Thyroid gland (tissue), 4 donors: Measurements from ENCODE around the gene HBE1. TPM values are rescaled to one million over a fixed set of nuclear protein-coding genes. Genes with fewer than 3 reads are reported as not detected.

ENCODE experiments used
- DNase-seq, 2 donors: peaks; one replicate each; pipeline ENCODE4 v3.0.0-alpha.2; 2019
- H3K27ac ChIP-seq, 3 donors: fragments of 200-600 bp; sonication (generic); 1 replicate in 2 of 3; 2 replicates in 1 of 3; pipeline ENCODE4 v1.5.1; 2016 to 2019; ENCODE audit warnings: mild to moderate bottlenecking in 1 of 3, moderate library complexity in 1 of 3
- H3K27me3 ChIP-seq: fragments of 200-600 bp; sonication (generic); one replicate; pipeline ENCODE4 v1.5.1; 2019
- H3K36me3 ChIP-seq, 2 donors: fragments of 200-600 bp; sonication (generic); one replicate each; pipeline ENCODE4 v1.5.1; 2016 to 2019
- H3K4me1 ChIP-seq, 2 donors: fragments of 200-600 bp; sonication (generic); one replicate each; pipeline ENCODE4 v1.5.1; 2017 to 2019
- H3K4me3 ChIP-seq, 3 donors: fragments of 200-600 bp; sonication (generic); replicated peaks in 1 of 3; 1 replicate in 2 of 3; 2 replicates in 1 of 3; pipeline ENCODE4 v1.5.1; 2016; ENCODE audit warnings: mild to moderate bottlenecking in 1 of 3
- H3K9me3 ChIP-seq: fragments of 200-600 bp; sonication (generic); one replicate; pipeline ENCODE4 v1.5.1; 2017
- POLR2A ChIP-seq, 2 donors: fragments of 450-650 bp; IDR thresholded peaks; one replicate each; pipeline ENCODE4 v1.6.1; 2017; ENCODE audit warnings: antibody characterized with exemption in 2 of 2, mild to moderate bottlenecking in 2 of 2, moderate library complexity in 1 of 2
- WGBS, 2 donors: methylation state at CpG; one replicate each; pipeline ENCODE4 v1.1.5; 2017; 5-methylcytosine and 5-hydroxymethylcytosine counted together
- intact Hi-C: fragments of 100-400 bp; cut with DNase I; formaldehyde crosslinking; loops from one replicate; pipeline ENCODE4 v1.15.1; 2023
- total RNA-seq, 4 donors: library from RNA; depleted of rRNA; stranded (reverse); fragments of >200 nt; gene quantifications; one replicate each; pipeline ENCODE4 v1.2.3, GENCODE V29; 2016
- TF ChIP-seq, protein P1 (sequence below), 6 experiments: fragments of 200-600 bp in 3 of 6; fragments of 450-650 bp in 3 of 6; sonication (generic) in 3 of 6; IDR thresholded peaks; one replicate each; pipeline ENCODE4 v1.5.1; 2016 to 2019; ENCODE audit warnings: antibody characterized with exemption in 6 of 6, mild to moderate bottlenecking in 2 of 6, inconsistent platforms in 1 of 6, moderate library complexity in 1 of 6

The HBE1 gene
- total RNA-seq, 4 donors from 2014 or later, result 1.2 TPM; not detected in 3

- H3K27me3 ChIP-seq, result no peaks in the 10 kb centered on the region
These were observed 34.3 kb upstream of the HBE1 start for GRCh38 chr11:5304046-5304445.

GRCh38 chr11:5303626-5304025 is 33.9 kb upstream of the HBE1 start:
- DNase-seq, result no peak
- no peak overlapping the region for H3K27ac ChIP-seq
- TF ChIP-seq, protein P1, sequence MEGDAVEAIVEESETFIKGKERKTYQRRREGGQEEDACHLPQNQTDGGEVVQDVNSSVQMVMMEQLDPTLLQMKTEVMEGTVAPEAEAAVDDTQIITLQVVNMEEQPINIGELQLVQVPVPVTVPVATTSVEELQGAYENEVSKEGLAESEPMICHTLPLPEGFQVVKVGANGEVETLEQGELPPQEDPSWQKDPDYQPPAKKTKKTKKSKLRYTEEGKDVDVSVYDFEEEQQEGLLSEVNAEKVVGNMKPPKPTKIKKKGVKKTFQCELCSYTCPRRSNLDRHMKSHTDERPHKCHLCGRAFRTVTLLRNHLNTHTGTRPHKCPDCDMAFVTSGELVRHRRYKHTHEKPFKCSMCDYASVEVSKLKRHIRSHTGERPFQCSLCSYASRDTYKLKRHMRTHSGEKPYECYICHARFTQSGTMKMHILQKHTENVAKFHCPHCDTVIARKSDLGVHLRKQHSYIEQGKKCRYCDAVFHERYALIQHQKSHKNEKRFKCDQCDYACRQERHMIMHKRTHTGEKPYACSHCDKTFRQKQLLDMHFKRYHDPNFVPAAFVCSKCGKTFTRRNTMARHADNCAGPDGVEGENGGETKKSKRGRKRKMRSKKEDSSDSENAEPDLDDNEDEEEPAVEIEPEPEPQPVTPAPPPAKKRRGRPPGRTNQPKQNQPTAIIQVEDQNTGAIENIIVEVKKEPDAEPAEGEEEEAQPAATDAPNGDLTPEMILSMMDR (IDR thresholded peaks at IDR 0.05), result no peak
- no peak for TF ChIP-seq POLR2A (IDR thresholded peaks at IDR 0.05)
- intact Hi-C loops, result no loop called here
- no peak overlapping the region for H3K4me3 ChIP-seq
- H3K4me1 ChIP-seq, result no peaks in the 10 kb centered on the region
- 81 to 88% methylated on average over 5 of the region's 5 CpGs for WGBS, 2 donors
- H3K27me3 ChIP-seq, result no peaks in the 10 kb centered on the region
- no peaks in the 10 kb centered on the region for H3K9me3 ChIP-seq
- H3K36me3 ChIP-seq, result no peaks in the 10 kb centered on the region

More at GRCh38 chr11:5304046-5304445, 34.3 kb upstream of the HBE1 start:
- Histone ChIP-seq H3K4me3 (no peak overlapping the region), H3K27ac (no peak overlapping the region), H3K36me3 (no peaks in the 10 kb centered on the region), H3K4me1 (no peaks in the 10 kb centered on the region), H3K9me3 (no peaks in the 10 kb centered on the region)
- TF ChIP-seq, protein P1 (IDR thresholded peaks at IDR 0.05), result no peak
- no peak for TF ChIP-seq POLR2A (IDR thresholded peaks at IDR 0.05)
- intact Hi-C loops, result no loop called here
- WGBS, 2 donors, result 89% methylated on average over 1 of the region's 1 CpG
- no peak for DNase-seq

GRCh38 chr11:5301846-5302245 is 32.1 kb upstream of the HBE1 start, which contains the start of gene OR51B4:
Gene OR51B4, minus strand, starts transcription at chr11:5301946. Its CDS starts 0 bp downstream, at chr11:5301946.
- Histone ChIP-seq H3K27me3 (no peaks in the 10 kb centered on the region), H3K4me1 (no peaks in the 10 kb centered on the region), H3K36me3 (no peaks in the 10 kb centered on the region), H3K27ac (no peak within 1 kb of the TSS), H3K9me3 (no peaks in the 10 kb centered on the region), H3K4me3 (no peak within 1 kb of the TSS)
- DNase-seq, result no peak
- WGBS, 2 donors, result 92 to 96% methylated on average over 2 of the region's 2 CpGs
- no peak for TF ChIP-seq POLR2A (IDR thresholded peaks at IDR 0.05)
- TF ChIP-seq, protein P1 (IDR thresholded peaks at IDR 0.05), result no peak
- intact Hi-C loops, result no loop called here

- 73 to 74% methylated on average over 3 of the region's 3 CpGs for WGBS, 2 donors
- Histone ChIP-seq H3K27ac (no peak overlapping the region), H3K27me3 (no peaks in the 10 kb centered on the region), H3K36me3 (no peaks in the 10 kb centered on the region), H3K9me3 (no peaks in the 10 kb centered on the region), H3K4me3 (no peak overlapping the region), H3K4me1 (no peaks in the 10 kb centered on the region)
- intact Hi-C loops, result no loop called here
- no peak for DNase-seq
- no peak for TF ChIP-seq POLR2A (IDR thresholded peaks at IDR 0.05)
- TF ChIP-seq, protein P1 (IDR thresholded peaks at IDR 0.05), result no peak
These were observed 30.5 kb upstream of the HBE1 start for GRCh38 chr11:5300251-5300650.

- intact Hi-C loops, result no loop called here
- no peaks in the 10 kb centered on the region for H3K4me1 ChIP-seq
- no peaks in the 10 kb centered on the region for H3K36me3 ChIP-seq
- H3K27me3 ChIP-seq, result no peaks in the 10 kb centered on the region
- WGBS, 2 donors, result 32 to 36% methylated on average over 1 of the region's 1 CpG
- no peak for TF ChIP-seq POLR2A (IDR thresholded peaks at IDR 0.05)
- TF ChIP-seq, protein P1 (IDR thresholded peaks at IDR 0.05), result no peak
- no peaks in the 10 kb centered on the region for H3K9me3 ChIP-seq
- H3K4me3 ChIP-seq, result no peak overlapping the region
- no peak for DNase-seq
- H3K27ac ChIP-seq, result no peak overlapping the region
These were observed 28.7 kb upstream of the HBE1 start for GRCh38 chr11:5298451-5298850.
